ENCODE measurements around the gene MTCL1.

DNA sequence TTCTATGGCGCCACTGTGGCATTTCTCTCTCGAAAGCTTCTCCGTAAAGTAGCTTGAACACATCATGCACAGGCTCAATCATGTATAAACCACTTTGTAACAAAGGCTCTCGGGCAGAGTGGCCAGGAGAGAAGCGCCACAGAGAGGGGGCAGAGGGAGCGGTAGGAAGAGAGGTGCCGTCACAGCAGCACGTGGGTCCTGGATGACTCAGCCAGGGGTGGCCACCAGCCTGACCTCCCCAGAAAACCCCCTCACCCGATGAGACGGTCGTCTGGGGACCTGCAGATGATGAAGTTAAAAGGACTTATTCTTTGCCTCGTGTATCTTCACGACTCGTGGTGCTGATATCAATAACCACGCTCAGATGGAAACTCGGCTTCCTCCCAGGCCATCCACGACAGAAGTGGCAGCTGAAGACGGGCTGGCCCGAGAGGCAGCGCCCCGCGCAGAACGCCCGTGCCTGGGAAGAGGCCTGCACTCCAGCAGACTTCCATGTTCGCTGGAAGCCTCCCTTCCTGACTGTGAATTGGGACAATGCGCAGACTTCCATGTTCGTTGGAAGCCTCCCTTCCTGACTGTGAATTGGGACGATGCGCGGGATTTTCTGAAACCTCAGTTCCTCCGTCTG lies 46.4 kb upstream of the MTCL1 start:
- no peak for TF ChIP-seq POLR2A (IDR thresholded peaks at IDR 0.05)
- TF ChIP-seq, protein P1, sequence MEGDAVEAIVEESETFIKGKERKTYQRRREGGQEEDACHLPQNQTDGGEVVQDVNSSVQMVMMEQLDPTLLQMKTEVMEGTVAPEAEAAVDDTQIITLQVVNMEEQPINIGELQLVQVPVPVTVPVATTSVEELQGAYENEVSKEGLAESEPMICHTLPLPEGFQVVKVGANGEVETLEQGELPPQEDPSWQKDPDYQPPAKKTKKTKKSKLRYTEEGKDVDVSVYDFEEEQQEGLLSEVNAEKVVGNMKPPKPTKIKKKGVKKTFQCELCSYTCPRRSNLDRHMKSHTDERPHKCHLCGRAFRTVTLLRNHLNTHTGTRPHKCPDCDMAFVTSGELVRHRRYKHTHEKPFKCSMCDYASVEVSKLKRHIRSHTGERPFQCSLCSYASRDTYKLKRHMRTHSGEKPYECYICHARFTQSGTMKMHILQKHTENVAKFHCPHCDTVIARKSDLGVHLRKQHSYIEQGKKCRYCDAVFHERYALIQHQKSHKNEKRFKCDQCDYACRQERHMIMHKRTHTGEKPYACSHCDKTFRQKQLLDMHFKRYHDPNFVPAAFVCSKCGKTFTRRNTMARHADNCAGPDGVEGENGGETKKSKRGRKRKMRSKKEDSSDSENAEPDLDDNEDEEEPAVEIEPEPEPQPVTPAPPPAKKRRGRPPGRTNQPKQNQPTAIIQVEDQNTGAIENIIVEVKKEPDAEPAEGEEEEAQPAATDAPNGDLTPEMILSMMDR (IDR thresholded peaks at IDR 0.05): no peak
